AG04449 (cell line): ENCODE data around the gene NUDCD3.

Experiments
- CTCF ChIA-PET: fragments of 350-600 bp; formaldehyde crosslinking; extraction: SDS; loops from one replicate; lab custom pipeline; 2021; ENCODE audit warnings: antibody characterized with exemption; lab: Yijun Ruan, JAX
- POLR2A ChIA-PET: fragments of 400-600, 350-600 bp; formaldehyde crosslinking; extraction: SDS; loops from one replicate; lab custom pipeline; 2020; ENCODE audit warnings: antibody characterized with exemption, inconsistent platforms; lab: Yijun Ruan, JAX
- DNase-seq: peaks from one replicate; pipeline ENCODE4 v3.0.0-alpha.2; 2010; ENCODE audit warnings: low read depth, low spot score
- H3K4me3 ChIP-seq: 2 replicates; pipeline ENCODE4 v1.5.1; 2011; ENCODE audit warnings: low read depth, mild to moderate bottlenecking, control low read depth, low read length
- CTCF ChIP-seq: IDR thresholded peaks from one replicate; pipeline ENCODE4 v1.5.1; 2011; ENCODE audit warnings: mild to moderate bottlenecking, moderate library complexity, low read length, control low read depth, inconsistent platforms; ENCODE audit not compliant: insufficient read depth; ENCODE audit errors: missing control alignments

The NUDCD3 gene

DNA sequence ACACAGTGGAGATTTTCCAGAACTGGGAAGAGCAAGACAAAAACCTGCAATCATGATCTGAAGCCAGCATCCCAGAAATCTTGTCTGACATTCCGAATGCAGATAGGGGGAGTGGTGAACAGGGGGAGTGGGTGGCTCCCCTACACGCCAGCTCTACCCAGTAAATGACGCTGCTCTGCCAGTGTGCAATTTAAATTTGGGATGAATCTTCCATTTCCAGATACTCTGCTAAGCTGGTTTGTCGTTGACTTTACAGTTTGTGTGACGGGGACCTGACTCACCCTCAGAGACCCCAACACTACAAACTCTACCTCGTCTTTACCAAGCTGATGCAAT, 96.4 kb downstream of the NUDCD3 start:
- ChIA-PET POLR2A (interaction anchor here (0.5 kb wide), 1 partner anchor 494 kb away, joined by 3 read pairs; no protein-coding TSS in a partner anchor), CTCF (no interaction called here)
- no peak overlapping the region for H3K4me3 ChIP-seq
- DNase-seq = no peak
- no peak for TF ChIP-seq CTCF

GRCh38 chr7:44393238-44394111, 97.0 kb downstream of the NUDCD3 start:
- H3K4me3 ChIP-seq = no peak overlapping the region
- TF ChIP-seq CTCF = no peak
- DNase-seq = no peak
- ChIA-PET CTCF (no interaction called here), POLR2A (interaction anchor here (0.5 kb wide), 1 partner anchor 494 kb away, joined by 3 read pairs; no protein-coding TSS in a partner anchor)

- DNase-seq = no peak
- no peak overlapping the region for H3K4me3 ChIP-seq
- POLR2A ChIA-PET = no interaction called here
- CTCF ChIA-PET = no interaction called here
- TF ChIP-seq CTCF = no peak
Measured at GRCh38 chr7:44392618-44393010, 97.8 kb downstream of the NUDCD3 start.

- no peak for TF ChIP-seq CTCF
- ChIA-PET CTCF (no interaction called here), POLR2A (no interaction called here)
- DNase-seq = no peak
- H3K4me3 ChIP-seq = no peak overlapping the region
Measured at GRCh38 chr7:44391746-44392617, 98.5 kb downstream of the NUDCD3 start.

DNA sequence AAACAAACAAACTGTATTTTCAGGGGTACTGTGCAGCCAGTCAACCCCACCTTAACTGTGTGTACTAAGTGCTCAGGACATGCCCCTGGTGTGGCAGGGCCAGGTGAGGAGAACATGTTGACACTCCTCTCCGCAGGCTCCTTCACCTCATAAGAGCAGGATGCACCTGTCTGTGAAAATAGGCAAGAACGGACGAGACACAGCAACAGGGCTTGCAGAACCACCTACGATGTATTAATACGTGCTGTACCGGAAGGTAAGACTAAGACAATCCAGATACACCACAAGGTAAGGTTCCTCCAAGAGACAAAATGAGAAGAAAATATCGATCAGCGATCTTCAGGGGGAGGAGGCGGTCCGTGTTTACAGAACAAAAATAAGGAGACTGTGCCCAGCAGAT, 99.3 kb downstream of the NUDCD3 start:
- no peak overlapping the region for H3K4me3 ChIP-seq
- ChIA-PET CTCF (no interaction called here), POLR2A (no interaction called here)
- TF ChIP-seq CTCF = no peak
- no peak for DNase-seq

DNA sequence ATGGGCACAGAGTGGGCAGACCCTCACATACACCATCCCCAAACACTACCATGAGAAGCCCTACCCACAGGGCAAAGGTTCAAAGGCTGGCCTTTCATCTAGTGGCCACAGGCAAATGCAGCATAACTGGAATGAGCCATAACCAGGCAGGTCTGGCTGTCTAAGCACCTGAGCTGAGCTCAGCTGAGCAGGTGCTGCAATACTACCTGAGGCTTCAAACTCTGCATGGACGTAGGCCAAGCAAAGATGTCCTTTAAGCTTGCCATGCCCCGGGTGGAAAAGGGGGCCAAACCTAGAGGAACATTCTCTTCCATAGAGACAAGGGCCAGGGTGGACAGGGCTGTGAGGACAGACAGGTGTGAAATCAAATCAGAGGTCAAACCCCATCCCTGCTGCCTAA, 99.8 kb downstream of the NUDCD3 start:
- TF ChIP-seq CTCF = no peak
- no peak overlapping the region for H3K4me3 ChIP-seq
- no peak for DNase-seq
- POLR2A ChIA-PET = no interaction called here
- CTCF ChIA-PET = no interaction called here
